Fibroblast of the aortic adventitia (primary cell): ENCODE results near the gene PTPN20. TPM values are rescaled to one million over a fixed set of nuclear protein-coding genes. Genes with fewer than 3 reads are reported as not detected.

Experiments
- DNase-seq: peaks from one replicate; pipeline ENCODE4 v3.0.0-alpha.2; 2010; ENCODE audit warnings: low read depth
- H3K4me3 ChIP-seq: 2 replicates; pipeline ENCODE4 v1.5.1; 2011; ENCODE audit warnings: low read depth, mild to moderate bottlenecking, control low read depth, low read length, moderate library complexity
- total RNA-seq: library from RNA; depleted of rRNA; stranded (reverse); fragments of >200 nt; gene quantifications from 2 replicates; pipeline ENCODE4 v1.2.3, GENCODE V29; 2012; ENCODE audit warnings: low replicate concordance
- TF ChIP-seq, protein P1 (sequence below): IDR thresholded peaks from 2 replicates; pipeline ENCODE4 v1.5.1; 2011; ENCODE audit warnings: mild to moderate bottlenecking, low read length, control low read depth, inconsistent platforms; ENCODE audit not compliant: insufficient read depth

PTPN20 gene
- total RNA-seq, 1 donor = 0.27 TPM

DNA sequence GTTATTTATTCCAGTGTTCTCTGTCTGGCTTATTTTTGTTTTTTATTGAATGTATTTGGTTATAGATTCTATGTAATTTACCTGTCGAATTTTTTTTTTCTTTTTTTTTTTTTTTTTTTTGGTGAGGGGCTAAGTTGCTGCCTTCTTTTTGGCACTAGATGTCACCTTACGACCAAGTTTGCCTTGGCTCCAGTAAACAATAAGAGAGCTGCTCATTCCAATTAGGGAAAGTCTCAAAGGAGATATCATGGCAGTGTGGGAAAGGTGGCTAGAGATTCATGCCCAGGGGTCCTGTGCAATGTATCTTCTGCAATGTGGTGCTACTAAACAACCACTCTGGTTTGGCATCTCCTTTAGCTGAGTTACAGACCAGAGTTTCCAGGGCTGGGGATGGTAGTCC, 84.0 kb downstream of the PTPN20 start:
- TF ChIP-seq, protein P1, sequence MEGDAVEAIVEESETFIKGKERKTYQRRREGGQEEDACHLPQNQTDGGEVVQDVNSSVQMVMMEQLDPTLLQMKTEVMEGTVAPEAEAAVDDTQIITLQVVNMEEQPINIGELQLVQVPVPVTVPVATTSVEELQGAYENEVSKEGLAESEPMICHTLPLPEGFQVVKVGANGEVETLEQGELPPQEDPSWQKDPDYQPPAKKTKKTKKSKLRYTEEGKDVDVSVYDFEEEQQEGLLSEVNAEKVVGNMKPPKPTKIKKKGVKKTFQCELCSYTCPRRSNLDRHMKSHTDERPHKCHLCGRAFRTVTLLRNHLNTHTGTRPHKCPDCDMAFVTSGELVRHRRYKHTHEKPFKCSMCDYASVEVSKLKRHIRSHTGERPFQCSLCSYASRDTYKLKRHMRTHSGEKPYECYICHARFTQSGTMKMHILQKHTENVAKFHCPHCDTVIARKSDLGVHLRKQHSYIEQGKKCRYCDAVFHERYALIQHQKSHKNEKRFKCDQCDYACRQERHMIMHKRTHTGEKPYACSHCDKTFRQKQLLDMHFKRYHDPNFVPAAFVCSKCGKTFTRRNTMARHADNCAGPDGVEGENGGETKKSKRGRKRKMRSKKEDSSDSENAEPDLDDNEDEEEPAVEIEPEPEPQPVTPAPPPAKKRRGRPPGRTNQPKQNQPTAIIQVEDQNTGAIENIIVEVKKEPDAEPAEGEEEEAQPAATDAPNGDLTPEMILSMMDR = peak; percentile 24
- DNase-seq = peak; percentile 46
- no peak overlapping the region for H3K4me3 ChIP-seq

DNA sequence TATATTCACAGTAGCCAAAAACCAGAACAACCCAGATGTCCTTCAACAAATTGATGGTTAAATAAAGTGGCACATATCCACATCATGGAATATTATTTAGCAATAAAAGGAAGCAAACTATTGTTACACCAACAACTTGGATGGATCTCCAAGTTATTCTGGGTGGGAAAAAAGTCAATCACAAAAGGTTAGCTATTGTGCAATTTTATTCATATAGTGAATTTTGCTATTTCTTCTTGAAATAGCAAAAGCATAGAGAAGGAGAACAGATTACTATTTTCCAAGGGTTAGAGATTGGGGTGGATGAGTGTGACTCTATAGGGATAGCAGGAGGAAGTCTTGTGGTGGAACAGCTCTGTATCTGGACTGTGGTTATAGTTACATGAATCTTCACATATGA, 87.0 kb downstream of the PTPN20 start:
- TF ChIP-seq, protein P1 = no peak
- DNase-seq = no peak
- H3K4me3 ChIP-seq = no peak overlapping the region

DNA sequence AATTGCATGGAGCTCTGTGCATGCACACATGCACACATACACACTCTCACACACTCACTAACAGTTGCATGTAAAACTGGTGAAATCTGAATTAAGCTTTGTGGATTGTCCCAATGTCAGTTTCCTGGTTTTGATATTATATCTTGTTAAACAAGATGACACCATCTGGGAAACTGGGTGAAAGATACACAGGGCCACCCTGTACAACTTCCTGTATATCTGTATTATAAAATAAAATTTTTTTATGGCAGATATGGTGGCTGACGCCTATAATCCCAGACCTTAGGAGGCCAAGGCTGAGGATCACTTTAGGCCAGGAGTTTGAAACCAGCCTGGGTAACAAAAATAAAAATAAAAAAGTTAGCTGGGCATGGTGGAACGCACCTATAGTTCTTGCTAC, 87.4 kb downstream of the PTPN20 start:
- TF ChIP-seq, protein P1 = no peak
- no peak for DNase-seq

DNA sequence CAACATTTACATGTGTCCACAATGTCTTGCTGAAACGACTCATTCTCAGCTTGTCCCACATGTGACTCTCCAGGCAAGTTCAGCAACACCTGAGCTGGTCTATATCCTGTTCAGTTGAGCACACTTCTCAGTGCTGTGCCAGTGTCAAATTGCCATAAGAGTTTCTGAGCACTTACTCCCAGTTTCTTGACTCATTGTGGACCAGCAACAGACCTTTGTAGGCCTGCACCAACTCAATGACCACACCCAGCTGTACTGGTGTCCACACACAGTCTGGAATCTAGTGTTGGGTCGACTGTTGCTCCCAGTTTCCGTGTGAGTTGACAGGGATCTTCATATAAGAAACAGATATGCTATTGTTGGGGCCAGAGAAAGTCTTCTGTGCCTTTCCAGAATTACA, 88.0 kb downstream of the PTPN20 start:
- DNase-seq = no peak
- TF ChIP-seq, protein P1 = no peak
- H3K4me3 ChIP-seq = no peak overlapping the region

More for the DNA sequence above, 87.4 kb downstream of the PTPN20 start:
- no peak overlapping the region for H3K4me3 ChIP-seq

DNA sequence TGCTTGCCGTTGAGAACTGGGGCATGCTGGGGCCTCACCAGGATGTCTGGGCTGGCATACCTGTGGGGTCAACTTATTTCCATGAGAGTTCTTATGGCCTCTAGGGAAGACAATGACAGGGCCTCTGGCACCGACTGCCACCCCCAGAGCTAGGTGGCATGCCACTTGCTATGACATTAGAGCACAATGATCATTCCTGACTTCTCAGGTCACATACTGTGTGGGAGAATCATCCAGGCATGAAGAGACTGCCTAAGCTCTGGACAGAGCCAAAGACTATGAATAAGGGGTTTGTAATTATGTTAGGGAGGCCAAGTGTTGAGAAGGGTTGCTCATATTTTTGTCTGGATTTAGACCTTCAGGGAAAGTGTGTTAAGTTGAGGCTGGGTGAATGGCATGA, 97.5 kb downstream of the PTPN20 start:
- DNase-seq = no peak
- no peak overlapping the region for H3K4me3 ChIP-seq
- TF ChIP-seq, protein P1 = no peak

DNA sequence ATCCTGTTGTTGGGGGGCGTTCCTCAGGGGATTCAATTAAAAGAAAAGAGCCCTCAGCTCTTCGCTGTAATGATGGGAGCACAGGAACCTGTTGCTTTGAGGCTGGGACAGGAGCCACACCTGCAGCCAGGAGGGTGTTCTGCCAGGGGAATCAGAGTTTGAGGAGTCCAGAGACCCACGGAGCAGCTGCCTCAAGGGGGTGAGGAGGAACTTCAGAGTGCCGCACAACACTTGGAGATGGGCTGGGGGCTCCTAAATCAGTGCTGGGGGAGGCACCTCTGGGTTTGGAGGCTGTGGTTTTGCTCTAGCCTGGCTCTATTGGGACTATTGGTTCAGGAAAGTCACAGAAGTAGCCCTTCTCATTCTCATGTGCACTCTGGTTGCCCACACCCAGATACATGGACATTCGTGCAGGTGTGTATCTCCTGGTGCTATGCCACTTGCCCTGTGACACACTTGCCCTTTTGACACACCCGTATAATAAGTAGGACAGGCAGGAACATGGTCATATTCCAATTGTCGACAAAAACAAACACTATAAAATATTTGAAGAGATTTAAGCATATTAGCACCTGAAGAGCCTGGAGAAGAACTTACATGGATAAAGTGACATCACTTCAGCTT, 98.1 kb downstream of the PTPN20 start:
- no peak for DNase-seq
- H3K4me3 ChIP-seq = no peak overlapping the region
- TF ChIP-seq, protein P1 = no peak

DNA sequence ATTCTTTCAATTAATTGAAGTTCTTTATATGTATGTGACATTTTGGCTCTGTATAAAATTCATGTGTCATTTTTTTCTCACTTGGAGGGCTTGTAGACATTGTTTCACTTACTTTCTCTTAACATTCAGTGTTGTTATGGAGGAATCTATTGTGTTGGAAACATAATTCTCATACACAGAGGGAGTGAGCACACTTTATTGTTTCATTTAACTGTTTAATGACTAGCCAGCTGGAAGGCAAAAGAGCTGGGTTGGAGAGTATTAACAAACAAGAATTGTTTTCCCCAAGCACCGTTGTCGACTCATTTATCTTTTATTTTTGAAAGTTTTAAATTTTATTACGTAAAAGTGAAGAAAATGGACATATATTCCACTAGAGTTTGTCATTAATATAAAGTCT, 98.8 kb downstream of the PTPN20 start:
- TF ChIP-seq, protein P1 = no peak
- no peak for DNase-seq

More for the DNA sequence above, 98.8 kb downstream of the PTPN20 start:
- no peak overlapping the region for H3K4me3 ChIP-seq
